Fibroblast of mammary gland (primary cell): Measurements from ENCODE around the gene ZNF668.

Source experiments
- DNase-seq: peaks from one replicate; pipeline ENCODE4 v3.0.0-alpha.2; 2010; ENCODE audit warnings: low read depth
- H3K4me3 ChIP-seq: 2 replicates; pipeline ENCODE4 v1.5.1; 2011; ENCODE audit warnings: low read depth, mild to moderate bottlenecking, low read length, moderate library complexity; ENCODE audit not compliant: control insufficient read depth
- CTCF ChIP-seq: conservative IDR thresholded peaks from 2 replicates; pipeline ENCODE4 v1.5.1; 2011; ENCODE audit warnings: low read depth, low read length, inconsistent platforms; ENCODE audit not compliant: control insufficient read depth, insufficient read depth

The ZNF668 gene

GRCh38 chr16:31081428-31082351 lies 7.7 kb upstream of the ZNF668 start:
- DNase-seq, result no peak
- H3K4me3 ChIP-seq, result no peak overlapping the region

GRCh38 chr16:31080756-31081419 lies 6.8 kb upstream of the ZNF668 start:
- H3K4me3 ChIP-seq, result no peak overlapping the region
- no peak for TF ChIP-seq CTCF
- no peak for DNase-seq

More at GRCh38 chr16:31081428-31082351, 7.7 kb upstream of the ZNF668 start:
- no peak for TF ChIP-seq CTCF

- TF ChIP-seq CTCF, result no peak
- no peak overlapping the region for H3K4me3 ChIP-seq
- no peak for DNase-seq
Measured at GRCh38 chr16:31080035-31080629, 6.1 kb upstream of the ZNF668 start.

- TF ChIP-seq CTCF, result no peak
- no peak overlapping the region for H3K4me3 ChIP-seq
- no peak for DNase-seq
Measured at GRCh38 chr16:31079342-31079944, 5.4 kb upstream of the ZNF668 start.

GRCh38 chr16:31078597-31079341 lies 4.7 kb upstream of the ZNF668 start:
- TF ChIP-seq CTCF, result no peak
- no peak for DNase-seq
- no peak overlapping the region for H3K4me3 ChIP-seq
